ENCODE data around the gene DUSP28.

- TF ChIP-seq REST (IDR thresholded peaks at IDR 0.05; ENCODE audit: low read depth, low read length) (no peak), CTCF (IDR thresholded peaks at IDR 0.05 in 2 of 3, conservative IDR thresholded peaks at IDR 0.05 in 1 of 3; ENCODE audit: control insufficient read depth in 2 of 3, extremely low read depth in 1 of 3, insufficient read depth in 1 of 3, low read depth in 3 of 3, low read length in 3 of 3) (no peak), POLR2A (IDR thresholded peaks at IDR 0.05; ENCODE audit: low read depth, low read length) (no peak), EGR1 (IDR thresholded peaks at IDR 0.05; ENCODE audit: borderline replicate concordance in 1 of 2, low read depth in 2 of 2, low read length in 2 of 2) (no peak), YY1 (IDR thresholded peaks at IDR 0.05; ENCODE audit: low read depth, low read length) (no peak)
Observed at GRCh38 chr2:240539906-240540305, 20.3 kb upstream of the DUSP28 start.
